NCI-H1105 treated with DMSO at 0.1 percent for 48 hours (cell line): ENCODE data around the gene SLC2A8.

ENCODE experiments used
- DNase-seq: peaks from one replicate; lab custom pipeline; 2025; lab: John Stamatoyannopoulos, UW

The SLC2A8 gene

GRCh38 chr9:127437497-127438264 lies 40.7 kb downstream of the SLC2A8 start:
- DNase-seq: no peak

- DNase-seq: no peak
These were observed 41.4 kb downstream of the SLC2A8 start for GRCh38 chr9:127438394-127438793.

GRCh38 chr9:127444283-127444920 lies 47.4 kb downstream of the SLC2A8 start:
- DNase-seq: no peak

- no peak for DNase-seq
These were observed 48.2 kb downstream of the SLC2A8 start for GRCh38 chr9:127444921-127445850.

GRCh38 chr9:127445851-127446712 lies 49.1 kb downstream of the SLC2A8 start:
- no peak for DNase-seq

GRCh38 chr9:127446713-127447415 lies 49.9 kb downstream of the SLC2A8 start:
- DNase-seq: no peak

- DNase-seq: no peak
These were observed 50.6 kb downstream of the SLC2A8 start for GRCh38 chr9:127447416-127448111.

- no peak for DNase-seq
These were observed 51.3 kb downstream of the SLC2A8 start for GRCh38 chr9:127448112-127448805.

GRCh38 chr9:127449332-127449966 lies 52.5 kb downstream of the SLC2A8 start:
- no peak for DNase-seq

- DNase-seq: peak; percentile 14
These were observed 53.3 kb downstream of the SLC2A8 start for GRCh38 chr9:127450243-127450760.

GRCh38 chr9:127450830-127451607 lies 54.0 kb downstream of the SLC2A8 start, which contains the start of the genes LRSAM1 and RPL12:
Gene LRSAM1, plus strand, starts transcription at chr9:127451510. Its CDS starts 3,018 bp downstream, at chr9:127454528.
Gene RPL12, minus strand, starts transcription at chr9:127451406. Its CDS starts 89 bp downstream, at chr9:127451317.
- DNase-seq: peak; percentile 82

GRCh38 chr9:127451608-127451857 lies 54.6 kb downstream of the SLC2A8 start:
- DNase-seq: no peak

GRCh38 chr9:127451858-127452656 lies 55.1 kb downstream of the SLC2A8 start:
- DNase-seq: peak; percentile 42

- DNase-seq: peak; percentile 38
These were observed 55.7 kb downstream of the SLC2A8 start for GRCh38 chr9:127452691-127453090.

GRCh38 chr9:127455324-127455992 lies 58.5 kb downstream of the SLC2A8 start:
- no peak for DNase-seq

- no peak for DNase-seq
These were observed 60.4 kb downstream of the SLC2A8 start for GRCh38 chr9:127457191-127457878.
